Stimulated activated CD4-positive, alpha-beta T cell treated with anti-CD3 and anti-CD28 coated beads, Interleukin-12 subunit alpha, Interleukin-12 subunit beta, amount 100 ng/mL, for 4 hours (primary cell): ENCODE measurements around the gene MCOLN3.
"Not testable (repeated sequence)": the region's sequence is repeated elsewhere in the genome, so short reads cannot be mapped to it uniquely, and the experiment has no call there.

Source experiments
- DNase-seq: peaks from one replicate; pipeline ENCODE4 v3.0.0-alpha.2; 2020

Gene MCOLN3

DNA sequence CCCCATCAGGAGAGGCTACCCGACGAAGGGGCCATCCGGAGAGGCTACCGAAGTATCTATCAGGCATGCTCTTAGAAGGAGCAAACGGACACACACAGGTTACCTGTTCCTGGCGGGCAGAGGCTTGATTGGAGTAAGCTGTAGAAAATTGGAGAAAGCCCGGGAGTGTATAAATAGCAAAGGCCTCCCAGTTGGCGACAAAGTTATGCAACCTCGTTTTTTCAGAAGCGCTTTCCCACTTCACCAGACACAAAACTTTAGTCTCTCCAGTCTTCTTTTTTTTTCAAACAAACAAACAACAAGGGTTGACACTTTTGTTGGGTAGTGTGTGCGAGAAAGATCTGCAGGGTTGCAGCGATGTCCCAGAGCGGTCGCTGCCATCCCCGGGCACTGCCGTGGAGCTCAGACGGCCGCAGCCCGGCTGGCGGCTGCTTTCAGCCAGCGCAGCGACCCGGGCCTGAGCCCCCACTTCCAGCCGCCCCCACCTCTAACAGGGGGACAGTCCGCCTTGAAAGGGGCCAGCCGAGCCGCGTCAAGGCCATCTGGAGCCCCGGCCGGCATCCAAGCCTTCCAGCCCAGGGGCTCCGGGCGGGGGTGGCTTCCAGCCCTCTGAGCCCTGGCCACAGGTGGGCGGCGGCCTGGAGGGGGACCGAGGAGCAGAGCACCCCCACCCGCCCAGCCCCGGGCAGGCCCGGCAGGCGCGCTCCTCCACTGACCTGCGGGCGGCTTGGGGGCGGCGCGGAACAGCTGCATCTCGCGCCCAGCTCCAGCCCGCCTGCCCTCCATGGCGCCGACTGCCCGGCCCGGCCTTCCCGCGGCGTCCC lies 616 bp downstream of the MCOLN3 start:
- no peak for DNase-seq

DNA sequence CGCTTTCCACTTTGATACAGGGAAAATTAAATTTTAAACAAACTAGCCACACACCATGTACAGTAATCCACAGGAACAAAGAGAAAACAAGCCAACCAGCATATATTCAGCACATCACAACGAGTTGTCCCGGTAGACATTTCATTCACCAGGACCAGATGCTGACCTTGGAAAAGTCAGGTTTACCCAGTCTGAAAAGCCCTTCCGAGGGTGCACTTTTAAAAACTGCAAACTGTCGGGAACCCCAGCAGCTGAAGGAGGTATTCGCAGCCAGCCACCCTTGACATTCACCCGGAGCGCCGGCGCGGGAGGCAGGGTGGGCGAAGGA lies 1.2 kb downstream of the MCOLN3 start:
- DNase-seq = no peak

DNA sequence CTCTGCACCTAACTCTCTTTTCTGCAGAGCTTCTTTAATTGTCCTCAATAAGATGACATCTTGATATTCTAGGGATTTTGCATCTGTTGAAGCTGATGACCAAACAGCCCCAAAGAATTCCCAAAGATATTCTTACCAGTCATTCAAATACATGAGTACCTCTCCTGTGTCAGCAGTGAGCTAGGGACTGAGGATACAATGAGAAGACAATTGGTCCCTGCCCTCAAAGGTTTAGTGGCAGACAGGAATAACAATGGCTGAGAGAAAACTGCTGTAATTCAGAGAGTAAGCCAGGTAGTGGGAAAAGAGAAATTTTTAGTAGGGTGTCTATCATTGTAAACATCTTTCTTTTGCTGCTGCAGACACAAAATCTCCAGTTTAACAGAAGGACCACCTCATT lies 5.9 kb downstream of the MCOLN3 start:
- DNase-seq = no peak

DNA sequence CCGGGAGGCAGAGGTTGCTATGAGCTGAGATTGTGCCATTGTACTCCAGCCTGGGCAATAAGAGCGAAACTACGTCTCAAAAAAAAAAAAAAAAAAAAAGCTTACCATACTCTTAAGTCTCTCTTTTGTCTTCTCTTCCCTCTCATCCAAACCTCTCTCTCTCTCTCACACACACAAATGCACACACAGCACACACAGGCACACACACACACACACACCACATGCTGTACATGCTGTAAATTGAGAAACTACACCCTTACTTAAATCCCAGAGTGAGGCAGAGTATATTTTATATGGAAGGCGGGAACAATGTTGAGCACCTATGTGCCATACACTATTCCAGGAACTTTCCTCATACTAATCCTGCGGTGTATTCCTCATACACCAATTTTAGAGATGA lies 6.5 kb downstream of the MCOLN3 start:
- DNase-seq = no peak

DNA sequence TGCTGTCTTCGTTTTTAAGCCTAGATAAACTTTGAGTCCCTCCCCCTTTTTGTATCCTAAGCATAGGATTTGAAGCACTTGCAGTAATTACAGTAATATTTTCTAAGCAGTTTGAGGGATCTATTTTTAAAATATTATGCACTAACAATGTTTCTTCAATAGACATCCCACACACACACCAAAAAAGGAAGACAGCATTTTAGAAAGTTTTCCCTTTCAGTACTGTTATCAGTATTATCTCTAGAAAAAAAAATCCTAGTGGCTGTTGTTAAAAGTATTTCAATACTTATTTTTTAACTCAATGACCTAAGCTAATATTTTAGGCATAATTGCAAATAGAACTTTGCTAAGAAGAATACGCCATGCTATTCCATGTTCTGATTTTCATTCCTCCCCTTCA lies 15.1 kb downstream of the MCOLN3 start:
- DNase-seq = no peak

DNA sequence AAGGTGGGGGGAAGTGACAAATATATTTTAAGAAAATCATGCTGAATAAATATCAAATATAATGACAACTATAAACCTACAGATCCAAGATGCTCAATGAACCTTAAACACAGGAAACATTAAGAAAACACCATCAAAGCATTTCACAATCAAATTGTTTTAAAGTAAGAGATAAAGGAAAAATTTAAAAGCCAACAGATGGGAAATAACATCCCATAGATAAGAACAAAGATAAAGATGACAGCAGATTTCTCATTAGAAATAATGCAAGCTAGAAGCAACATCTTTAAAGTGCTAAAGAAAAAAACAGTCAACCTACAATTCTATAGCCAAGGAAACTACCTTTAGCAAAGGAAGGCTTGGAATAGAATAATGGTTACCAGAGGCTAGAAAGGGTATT lies 17.8 kb downstream of the MCOLN3 start:
- no peak for DNase-seq

DNA sequence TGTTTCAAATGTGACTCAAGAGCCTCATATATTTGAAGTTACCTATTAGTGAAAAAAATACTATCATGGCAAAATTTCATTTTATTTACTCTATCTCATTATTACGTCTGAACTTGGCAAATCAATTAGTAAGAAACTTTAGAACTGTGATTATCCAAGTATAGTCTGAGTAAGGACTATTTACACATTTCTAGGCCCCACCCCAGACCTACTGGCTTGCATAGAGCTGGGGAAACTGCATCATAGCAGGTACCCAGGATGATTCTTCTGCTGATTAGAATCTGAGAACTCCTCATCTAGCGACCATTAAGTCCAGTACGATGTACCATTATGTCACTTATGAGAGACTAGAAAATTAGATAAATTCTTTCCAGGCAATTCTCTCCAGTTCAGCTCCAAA lies 20.1 kb downstream of the MCOLN3 start:
- no peak for DNase-seq

DNA sequence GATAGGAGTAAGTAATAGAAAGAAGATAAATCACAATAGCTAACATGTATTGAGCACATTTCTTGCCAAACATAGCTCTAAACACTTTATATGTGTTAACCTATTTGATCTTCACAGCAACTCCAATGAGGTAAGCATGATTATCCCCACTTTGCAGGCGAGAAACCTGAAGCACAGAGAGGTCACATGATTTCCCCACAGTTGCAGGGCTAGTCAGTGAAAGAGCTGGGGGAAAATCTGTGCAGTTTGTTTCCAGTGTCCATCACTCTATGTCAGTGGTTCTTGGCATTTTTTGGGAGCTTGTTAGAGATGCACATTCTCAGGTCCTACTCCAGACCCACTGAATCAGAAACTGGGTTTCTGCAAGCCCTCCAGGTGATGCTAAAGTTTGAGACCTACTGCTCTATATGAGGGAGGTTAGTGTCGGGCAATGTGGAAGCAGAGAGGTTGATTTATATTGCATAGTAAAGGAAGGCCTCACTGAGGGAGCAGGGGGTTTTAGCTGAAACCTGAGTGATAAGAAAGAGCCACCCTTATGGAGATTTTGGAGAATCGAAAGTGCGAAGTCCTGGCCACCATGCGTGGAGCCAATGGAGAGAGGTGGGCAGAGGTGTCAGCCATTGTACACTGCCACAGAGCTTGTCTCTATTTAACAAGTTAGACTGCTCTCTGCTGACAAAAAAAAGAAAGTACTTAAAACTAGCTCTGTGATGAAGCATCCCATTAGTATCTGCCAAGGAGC lies 20.9 kb downstream of the MCOLN3 start:
- no peak for DNase-seq

DNA sequence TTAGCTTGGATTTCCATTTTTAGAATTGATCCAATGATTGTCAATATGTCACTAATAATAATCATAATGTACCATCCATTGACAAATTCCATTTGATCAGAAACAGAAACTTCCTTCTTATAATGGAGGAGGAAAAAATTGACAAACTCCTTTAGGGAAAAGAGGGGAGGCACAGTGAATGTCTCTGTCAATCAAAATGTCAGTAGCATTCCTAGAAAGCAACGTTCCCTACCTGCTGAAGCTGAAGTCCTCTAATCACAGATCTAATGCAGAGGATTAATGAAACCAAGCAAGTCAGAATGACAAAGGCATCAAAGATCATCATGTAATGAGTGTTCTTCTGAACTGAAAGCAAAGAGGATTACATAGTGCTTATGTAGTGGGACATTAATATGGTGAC lies 22.4 kb downstream of the MCOLN3 start:
- no peak for DNase-seq

DNA sequence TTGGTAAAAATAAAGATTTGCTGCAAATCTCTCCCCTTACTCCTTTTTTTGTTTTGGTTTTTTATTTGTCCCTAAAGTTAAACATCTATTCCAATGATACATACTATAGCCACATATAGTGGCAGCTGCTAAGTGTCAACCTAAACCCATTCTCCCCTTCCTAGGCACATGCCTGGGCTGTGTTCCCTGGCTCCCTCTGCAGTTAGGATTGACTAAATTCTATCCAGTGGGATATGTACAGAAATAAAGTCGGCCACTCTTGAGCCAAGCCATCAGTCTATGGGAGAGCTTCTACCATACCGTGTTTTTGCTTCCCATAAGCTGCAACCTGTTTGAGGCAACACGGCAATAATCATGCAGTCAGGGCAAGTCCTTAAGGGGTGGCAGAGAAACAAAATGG lies 23.6 kb downstream of the MCOLN3 start:
- no peak for DNase-seq

DNA sequence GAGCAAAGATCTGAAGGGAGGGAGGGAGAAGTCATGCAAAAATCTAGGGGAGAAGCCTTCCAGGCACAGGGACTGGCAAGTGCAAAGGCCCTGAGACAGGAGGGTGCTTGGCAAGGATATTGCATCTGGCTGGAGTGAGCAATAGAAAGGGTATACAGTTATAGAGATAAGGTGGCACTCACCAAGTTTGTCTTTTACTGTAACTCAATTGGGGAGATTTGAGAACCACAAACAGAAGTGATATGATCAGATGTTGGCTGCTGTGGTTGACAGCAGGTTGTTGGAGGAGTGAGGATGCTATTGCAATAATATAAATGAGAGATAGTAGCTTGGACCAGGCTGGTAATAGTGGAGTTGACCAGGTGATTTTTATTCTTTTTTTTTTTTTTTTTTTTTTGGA lies 25.6 kb downstream of the MCOLN3 start:
- DNase-seq = no peak

DNA sequence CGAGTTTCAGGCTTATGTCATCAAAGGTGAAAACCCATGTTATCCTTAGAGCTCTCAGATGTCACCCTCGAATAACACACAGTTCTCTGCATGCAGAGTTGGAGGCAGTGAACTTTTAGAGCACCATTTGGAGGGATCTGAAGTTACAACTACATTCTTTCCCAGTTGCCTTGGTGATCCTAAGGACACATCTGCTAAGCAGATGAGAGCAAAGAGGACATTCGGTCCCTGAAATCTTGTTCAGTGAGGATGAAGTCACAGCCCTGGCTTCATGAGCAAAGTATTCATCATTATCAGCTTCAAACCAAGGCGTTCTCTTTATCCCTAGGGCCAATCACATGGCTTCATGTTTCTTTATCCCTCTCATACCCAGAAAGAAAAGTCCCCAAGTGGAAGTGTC lies 28.3 kb downstream of the MCOLN3 start:
- no peak for DNase-seq

DNA sequence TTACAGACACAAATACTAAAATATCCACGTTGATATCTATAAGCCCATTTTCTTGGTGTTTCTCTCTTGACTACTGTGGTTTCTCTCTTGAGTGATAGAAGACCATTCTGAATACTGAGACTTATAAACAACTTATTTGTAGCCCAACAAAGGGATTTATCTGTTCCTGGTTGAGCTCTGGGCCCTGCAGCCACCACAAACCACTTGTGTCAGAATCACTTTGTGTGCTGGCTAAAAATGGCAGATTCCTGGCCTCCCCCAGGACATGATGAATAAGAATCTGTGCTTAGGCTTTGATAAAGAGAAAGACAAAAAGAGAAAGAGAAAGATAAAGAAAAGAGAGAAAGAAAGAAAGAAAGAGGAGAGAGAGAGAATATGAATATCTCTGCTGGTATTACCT lies 32.5 kb downstream of the MCOLN3 start:
- DNase-seq = no peak

DNA sequence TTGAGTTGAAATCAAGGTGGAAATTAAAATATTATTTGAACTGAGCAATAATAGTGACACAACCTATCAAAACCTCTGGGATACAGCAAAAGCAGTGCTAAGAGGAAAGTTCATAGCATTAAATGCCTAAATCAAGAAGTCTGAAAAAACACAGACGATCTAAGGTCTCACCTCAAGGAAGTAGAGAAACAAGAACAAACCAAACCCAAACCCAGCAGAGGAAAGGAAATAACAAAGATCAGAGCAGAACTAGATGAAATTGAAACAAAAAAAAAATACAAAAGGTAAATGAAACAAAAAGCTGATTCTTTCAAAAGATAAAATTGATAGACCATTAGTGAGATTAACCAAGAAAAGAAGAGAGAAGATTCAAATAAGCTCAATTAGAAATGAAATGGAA lies 42.7 kb downstream of the MCOLN3 start:
- DNase-seq = not testable (repeated sequence)

DNA sequence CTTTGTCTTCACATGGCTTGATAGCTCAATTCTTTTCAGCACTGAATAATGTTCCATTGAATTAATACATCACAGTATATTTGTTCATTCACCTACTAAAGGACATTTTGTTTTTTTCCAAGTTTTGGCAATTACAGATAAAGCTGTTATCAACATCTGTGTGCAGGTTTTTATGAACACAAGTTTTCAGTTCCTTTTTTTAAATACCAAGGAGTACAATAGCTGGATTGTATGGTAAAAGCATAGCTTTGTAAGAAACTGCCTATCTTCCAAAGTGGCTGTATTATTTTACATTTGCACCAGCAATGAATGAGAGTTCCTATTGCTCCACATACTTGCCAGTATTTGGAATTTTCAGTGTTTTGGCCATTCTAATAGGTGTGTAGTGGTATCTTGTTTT lies 46.6 kb downstream of the MCOLN3 start:
- DNase-seq = no peak

DNA sequence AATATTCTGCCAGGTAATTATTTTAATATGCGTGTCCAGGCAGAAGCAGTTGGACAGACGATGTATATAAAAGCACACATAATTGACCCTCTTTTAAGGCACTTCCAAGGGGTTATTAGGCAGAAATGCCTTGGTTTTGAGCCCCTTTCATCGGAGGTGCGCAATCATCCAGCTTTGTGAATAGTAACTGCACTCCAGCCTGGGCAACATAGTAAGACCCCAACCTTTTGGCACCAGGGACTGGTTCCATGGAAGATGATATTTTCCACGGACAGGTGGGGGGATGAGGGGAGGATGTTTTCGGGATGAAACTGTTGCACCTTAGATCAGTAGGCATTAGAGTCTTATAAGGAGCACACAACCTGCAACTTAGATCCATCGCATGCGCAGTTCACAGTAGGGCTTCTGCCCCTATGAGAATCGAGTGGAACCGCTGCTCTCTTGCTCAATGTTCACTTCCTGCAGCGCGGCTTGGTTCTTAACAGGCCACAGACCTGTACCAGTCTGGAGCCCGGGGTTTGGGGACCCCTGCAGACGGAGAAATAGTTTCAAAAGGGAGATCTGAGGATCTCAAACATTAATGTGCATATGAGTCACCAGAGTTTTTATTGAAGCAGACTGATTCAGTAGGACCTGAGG lies 49.5 kb downstream of the MCOLN3 start:
- DNase-seq = peak; percentile 22

DNA sequence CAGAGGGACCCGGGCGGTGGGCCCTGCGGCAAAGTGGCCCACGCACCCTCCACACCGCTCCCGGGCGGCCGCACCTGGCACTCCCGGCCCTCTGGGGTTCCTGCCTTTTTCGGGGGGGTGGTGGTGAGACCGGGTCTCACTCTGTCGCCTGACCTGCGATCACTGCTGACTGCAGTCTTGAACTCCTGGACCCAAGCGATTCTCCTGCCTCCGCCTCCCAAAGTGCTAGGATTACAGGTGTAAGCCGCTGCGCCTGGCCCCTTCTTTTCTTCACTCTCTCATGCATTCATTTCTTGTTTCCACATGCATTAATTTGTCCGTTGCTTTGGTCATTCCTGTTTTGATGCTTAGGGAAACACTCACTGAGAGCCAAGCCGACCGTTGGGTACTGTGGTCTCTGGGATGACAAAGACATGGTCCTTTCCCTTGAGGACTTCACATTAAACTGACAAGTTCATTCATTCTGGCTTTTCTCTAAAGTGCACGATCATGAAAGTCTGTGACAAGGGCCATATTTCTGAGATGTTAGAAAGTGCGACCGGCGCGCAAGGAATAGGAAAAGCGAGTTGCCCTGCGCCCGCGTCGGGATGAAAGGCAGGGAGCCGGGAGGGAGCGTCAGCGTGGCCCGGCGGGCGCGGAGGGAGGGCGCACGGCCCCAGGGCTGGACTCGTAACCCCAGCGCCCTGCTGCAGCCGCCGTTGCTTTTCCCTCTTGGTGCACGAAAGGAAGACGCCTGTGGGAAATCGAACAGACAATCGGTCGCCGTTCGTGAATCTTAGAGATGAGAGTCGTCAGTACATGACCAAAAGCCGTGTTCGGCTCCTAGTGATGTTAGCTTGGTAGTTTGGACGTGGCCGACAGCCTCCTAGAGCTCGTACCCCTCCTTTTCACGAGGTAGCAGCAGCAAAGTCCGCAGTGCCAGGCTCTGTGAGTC lies 50.4 kb downstream of the MCOLN3 start:
- no peak for DNase-seq

DNA sequence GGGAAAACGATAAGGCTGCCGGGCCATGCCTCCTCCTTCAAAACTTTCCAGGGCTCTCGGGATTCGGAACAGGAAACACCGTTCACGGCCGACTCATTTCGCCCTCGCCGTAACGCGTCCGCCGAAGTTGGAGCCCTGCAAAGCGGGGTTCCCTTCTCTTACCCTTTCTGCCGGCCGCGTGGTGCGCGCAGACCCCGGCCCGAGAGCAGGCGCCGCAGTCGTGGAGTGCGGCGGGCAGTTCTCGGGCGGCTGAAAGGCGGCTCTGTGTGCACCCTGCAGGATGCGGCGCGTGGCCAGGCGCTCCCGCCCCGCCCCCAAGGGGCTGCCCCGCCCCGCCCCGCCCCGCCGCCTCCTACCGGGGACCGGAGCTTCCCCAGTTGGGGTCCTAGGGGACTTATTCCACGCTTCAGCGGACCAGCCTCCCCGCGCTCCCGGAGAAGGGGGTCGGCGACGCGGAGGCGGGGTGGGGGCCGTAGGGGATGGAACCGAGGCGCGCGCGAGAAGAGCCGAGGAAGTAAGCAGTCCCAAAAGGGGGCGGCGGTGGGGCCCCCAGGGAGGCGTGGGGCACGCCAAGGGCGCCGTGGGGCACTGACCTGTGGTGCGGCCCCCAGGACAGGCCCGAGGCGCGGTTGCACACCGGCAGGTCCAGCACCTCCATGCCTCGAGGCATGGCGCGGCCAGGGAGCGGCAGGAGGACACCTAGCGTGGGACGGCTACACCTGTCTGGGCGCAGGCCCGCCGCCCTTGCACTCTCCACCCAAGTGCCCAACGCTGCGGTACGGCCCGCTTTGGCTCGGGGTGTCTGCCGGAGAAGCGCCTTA lies 51.2 kb downstream of the MCOLN3 start, which contains the start of gene MCOLN2:
MCOLN2 (minus strand) TSS at position 268 of the 821 bp plus-strand sequence; CDS start at position 27, 241 bp downstream.
- DNase-seq = peak; percentile 46

DNA sequence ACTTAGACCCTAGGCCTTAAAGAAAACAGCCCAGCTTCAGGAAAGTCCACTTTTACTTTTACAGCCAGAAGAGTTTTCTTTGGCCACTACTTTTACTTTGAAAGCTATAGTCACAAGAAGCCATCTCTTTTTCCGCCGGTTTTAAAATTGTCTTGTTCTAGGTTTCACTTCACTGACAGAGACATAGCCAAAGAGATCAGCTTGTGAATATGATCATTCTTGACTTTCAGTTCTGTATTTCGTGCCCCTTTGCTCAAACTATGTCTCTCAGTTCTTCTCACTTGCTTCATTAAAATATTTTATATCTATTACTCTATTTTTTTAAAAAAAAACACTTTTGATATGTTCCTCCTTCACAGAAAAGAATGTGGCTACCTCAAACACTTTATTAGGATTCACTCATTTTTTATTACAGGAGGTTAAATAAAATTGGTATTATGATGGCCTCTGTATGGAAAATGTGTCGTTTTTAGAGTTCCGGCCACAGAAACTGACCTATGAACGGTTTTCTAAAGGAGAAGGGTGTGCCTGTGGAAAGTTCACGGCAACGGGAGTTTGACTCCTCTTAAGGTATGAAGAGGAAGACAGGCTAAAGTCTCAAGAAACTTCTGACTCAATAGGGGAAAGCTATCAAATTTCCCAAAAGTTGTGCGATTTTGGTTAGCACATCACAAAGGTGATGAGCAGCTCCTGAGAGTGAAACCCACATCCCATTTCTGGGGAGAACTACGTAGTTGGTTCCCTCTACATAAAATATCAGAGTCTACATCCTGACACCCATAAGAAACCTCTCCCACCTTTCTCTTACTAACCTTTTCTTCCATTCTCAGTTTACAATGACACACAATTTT lies 52.6 kb downstream of the MCOLN3 start:
- DNase-seq = no peak

DNA sequence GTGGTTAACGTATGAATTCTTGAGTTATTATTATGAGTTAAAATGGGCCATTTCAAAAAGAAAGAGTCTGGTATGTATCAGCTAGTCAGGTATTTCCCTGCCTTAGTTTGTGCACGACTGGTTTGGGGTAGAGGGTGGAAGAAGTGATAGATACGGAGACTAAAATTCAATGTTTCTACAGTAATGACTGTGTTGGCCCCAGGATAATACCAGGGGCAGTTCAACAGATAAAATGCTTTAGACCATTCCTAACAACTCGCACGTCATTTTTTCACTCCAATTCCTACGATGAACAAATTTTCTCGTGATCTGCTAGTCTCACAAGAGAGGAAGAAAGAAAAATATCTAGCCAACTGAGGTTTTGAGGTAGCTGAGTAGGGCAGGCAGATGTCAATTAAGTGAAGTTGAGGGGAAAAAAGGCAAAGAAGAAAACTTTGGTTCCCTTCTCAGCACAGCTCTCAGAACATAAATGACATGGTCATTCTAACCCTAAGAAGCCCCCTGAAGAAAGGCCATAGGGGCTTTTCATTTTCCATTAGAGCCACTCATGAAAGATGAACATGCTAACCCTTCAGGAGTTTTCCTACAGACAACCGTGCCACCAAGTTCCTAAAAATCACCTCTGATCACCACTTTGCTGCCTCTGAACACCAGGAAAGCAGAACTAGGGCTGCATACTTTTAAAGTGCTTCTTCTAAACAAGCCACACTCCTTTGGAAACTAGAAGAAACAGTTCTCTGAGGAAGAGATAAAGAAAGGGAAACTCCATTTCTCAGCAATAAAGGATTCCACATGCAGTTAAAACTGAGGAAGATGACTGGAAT lies 57.0 kb downstream of the MCOLN3 start:
- no peak for DNase-seq
